Peyer's patch (tissue), 4 donors: ENCODE data around the gene PDCD1. TPM values are rescaled to one million over a fixed set of nuclear protein-coding genes. Genes with fewer than 3 reads are reported as not detected.

ENCODE experiments used
- DNase-seq, 3 donors: peaks; one replicate each; pipeline ENCODE4 v3.0.0-alpha.2; 2017 to 2019
- H3K27ac ChIP-seq, 4 donors: fragments of 200-600 bp; sonication (generic); one replicate each; pipeline ENCODE4 v1.5.1; 2016 to 2019
- H3K27me3 ChIP-seq, 2 donors: fragments of 200-600 bp; sonication (generic); one replicate each; pipeline ENCODE4 v1.5.1; 2019
- H3K36me3 ChIP-seq, 3 donors: fragments of 200-600 bp; sonication (generic); one replicate each; pipeline ENCODE4 v1.5.1; 2016 to 2019
- H3K4me1 ChIP-seq, 4 donors: fragments of 200-600 bp; sonication (generic); one replicate each; pipeline ENCODE4 v1.5.1; 2016 to 2019
- H3K4me3 ChIP-seq, 4 donors: fragments of 200-600 bp; sonication (generic); 1 replicate in 3 of 4; 2 replicates in 1 of 4; pipeline ENCODE4 v1.5.1; 2016 to 2019; ENCODE audit warnings: mild to moderate bottlenecking in 1 of 4
- H3K9me3 ChIP-seq, 4 donors: fragments of 200-600 bp; sonication (generic); one replicate each; pipeline ENCODE4 v1.5.1; 2016 to 2019; ENCODE audit warnings: mild to moderate bottlenecking in 1 of 4
- CTCF ChIP-seq, 6 experiments: fragments of 450-650 bp in 4 of 6; fragments of 200-600 bp in 2 of 6; sonication (generic) in 1 of 6; IDR thresholded peaks; one replicate each; pipeline ENCODE4 v1.5.1; 2017 to 2019; ENCODE audit warnings: antibody characterized with exemption in 6 of 6, mild to moderate bottlenecking in 3 of 6, moderate library complexity in 1 of 6
- POLR2A ChIP-seq, 2 donors: fragments of 450-650 bp; IDR thresholded peaks; one replicate each; pipeline ENCODE4 v1.5.1; 2017; ENCODE audit warnings: antibody characterized with exemption in 2 of 2, mild to moderate bottlenecking in 2 of 2, moderate library complexity in 2 of 2
- total RNA-seq, 4 donors: library from RNA; depleted of rRNA; stranded (reverse); fragments of >200 nt; gene quantifications; one replicate each; pipeline ENCODE4 v1.1.0, GENCODE V29; 2016

PDCD1 gene
- total RNA-seq, 4 donors from 2014 or later = 1.6 to 2.7 TPM; not detected in 2

GRCh38 chr2:241852981-241853631 is 5.6 kb downstream of the PDCD1 start:
- Histone ChIP-seq H3K27ac (no peak overlapping the region), H3K4me1 (no peaks in the 10 kb centered on the region), H3K27me3 (no peaks in the 10 kb centered on the region), H3K9me3 (no peaks in the 10 kb centered on the region), H3K36me3 (no peaks in the 10 kb centered on the region), H3K4me3 (no peak overlapping the region)
- peak in 1 of 3 donors; percentile 38 for DNase-seq
- TF ChIP-seq POLR2A (IDR thresholded peaks at IDR 0.05) = no peak
- no peak for TF ChIP-seq CTCF (IDR thresholded peaks at IDR 0.05)

- H3K36me3 ChIP-seq = no peaks in the 10 kb centered on the region
- no peak overlapping the region for H3K4me3 ChIP-seq
- H3K27me3 ChIP-seq = no peaks in the 10 kb centered on the region
- no peak overlapping the region for H3K27ac ChIP-seq
- TF ChIP-seq CTCF (IDR thresholded peaks at IDR 0.05) = no peak
- H3K4me1 ChIP-seq = no peaks in the 10 kb centered on the region
- H3K9me3 ChIP-seq = no peaks in the 10 kb centered on the region
- DNase-seq = peak in 1 of 3 donors; percentile 40
Measured at GRCh38 chr2:241852116-241852980, 6.3 kb downstream of the PDCD1 start.

DNA sequence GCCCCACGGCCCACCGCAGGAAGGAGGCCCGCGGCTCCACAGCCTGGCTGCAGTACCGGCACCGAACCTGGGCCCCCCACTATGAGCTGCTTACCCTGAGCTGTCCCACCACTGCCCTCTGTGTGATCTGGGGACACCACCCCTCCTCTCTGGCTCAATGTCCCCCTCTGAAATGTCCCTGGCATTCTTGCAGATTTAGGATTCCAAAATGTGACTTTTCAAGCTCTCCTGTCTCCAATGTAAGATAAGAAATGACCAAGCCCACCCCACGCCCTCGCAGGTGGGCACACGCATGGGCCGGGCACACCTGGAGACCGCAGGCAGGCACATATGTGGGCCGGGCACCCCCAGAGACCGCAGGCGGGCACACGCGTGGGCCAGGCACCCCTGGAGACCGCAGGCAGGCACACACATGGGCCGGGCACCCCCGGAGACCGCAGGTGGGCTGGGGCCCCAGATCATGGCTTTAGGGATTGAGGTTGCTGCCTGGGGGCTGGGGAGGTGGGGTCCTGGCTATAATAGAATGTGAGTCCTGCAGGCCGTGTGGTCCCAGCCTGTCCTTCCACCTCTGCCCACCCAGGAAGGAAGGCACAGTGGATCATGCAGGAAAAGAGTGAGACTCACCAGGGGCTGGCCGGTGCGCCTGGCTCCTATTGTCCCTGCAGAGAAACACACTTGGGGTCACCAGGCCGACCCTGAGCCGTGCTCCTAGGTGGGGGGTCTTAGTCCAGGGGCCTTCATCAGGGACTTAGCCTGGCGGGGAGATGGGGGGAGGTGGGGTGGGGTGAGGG is 7.2 kb downstream of the PDCD1 start:
- no peak for TF ChIP-seq POLR2A (IDR thresholded peaks at IDR 0.05)
- no peak for TF ChIP-seq CTCF (IDR thresholded peaks at IDR 0.05)
- Histone ChIP-seq H3K27ac (no peak overlapping the region), H3K4me1 (no peaks in the 10 kb centered on the region), H3K27me3 (no peaks in the 10 kb centered on the region), H3K36me3 (no peaks in the 10 kb centered on the region), H3K9me3 (no peaks in the 10 kb centered on the region), H3K4me3 (no peak overlapping the region)
- DNase-seq = peak in 1 of 3 donors; percentile 39

GRCh38 chr2:241850544-241851324 is 8.0 kb downstream of the PDCD1 start:
- H3K9me3 ChIP-seq = no peaks in the 10 kb centered on the region
- no peak overlapping the region for H3K27ac ChIP-seq
- DNase-seq = peak in 2 of 3 donors; percentile 1 to 44
- no peak for TF ChIP-seq CTCF (IDR thresholded peaks at IDR 0.05)
- no peak for TF ChIP-seq POLR2A (IDR thresholded peaks at IDR 0.05)
- no peaks in the 10 kb centered on the region for H3K36me3 ChIP-seq
- no peak overlapping the region for H3K4me3 ChIP-seq
- H3K4me1 ChIP-seq = no peaks in the 10 kb centered on the region
- no peaks in the 10 kb centered on the region for H3K27me3 ChIP-seq
